Liver (tissue), 9 donors: ENCODE data around the gene SNX9. TPM values are rescaled to one million over a fixed set of nuclear protein-coding genes. Genes with fewer than 3 reads are reported as not detected.
"Not testable (repeated sequence)": the region's sequence is repeated elsewhere in the genome, so short reads cannot be mapped to it uniquely, and the experiment has no call there.

Experiments used
- DNase-seq: peaks from one replicate; pipeline ENCODE4 v3.0.0-alpha.2; 2017; ENCODE audit warnings: low spot score
- H3K27ac ChIP-seq, 2 donors: one replicate each; pipeline ENCODE4 v1.7.0; 2013; ENCODE audit warnings: inconsistent platforms in 2 of 2, low read length in 2 of 2, control low read depth in 1 of 2, low read depth in 1 of 2, mild to moderate bottlenecking in 1 of 2
- H3K27me3 ChIP-seq, 4 donors: one replicate each; pipeline versions ENCODE4 v1.6.1 to v1.7.0; 2013; ENCODE audit warnings: low read length in 3 of 4, inconsistent platforms in 1 of 4, mild to moderate bottlenecking in 1 of 4, moderate library complexity in 1 of 4; ENCODE audit not compliant: control insufficient read depth in 4 of 4, insufficient read depth in 4 of 4
- H3K36me3 ChIP-seq, 4 donors: one replicate each; pipeline versions ENCODE4 v1.6.1 to v1.7.0; 2013; ENCODE audit warnings: low read length in 3 of 4, mild to moderate bottlenecking in 3 of 4, low read depth in 1 of 4, moderate library complexity in 1 of 4; ENCODE audit not compliant: control insufficient read depth in 4 of 4, insufficient read depth in 3 of 4
- H3K4me1 ChIP-seq, 4 donors: one replicate each; pipeline versions ENCODE4 v1.6.1 to v1.7.0; 2013; ENCODE audit warnings: low read length in 3 of 4, mild to moderate bottlenecking in 3 of 4, moderate library complexity in 1 of 4; ENCODE audit not compliant: control insufficient read depth in 4 of 4, insufficient read depth in 4 of 4
- H3K4me3 ChIP-seq, 3 donors: one replicate each; pipeline versions ENCODE4 v1.6.1 to v1.7.0; 2013; ENCODE audit warnings: low read length in 3 of 3, control low read depth in 1 of 3, low read depth in 1 of 3, mild to moderate bottlenecking in 1 of 3
- H3K9ac ChIP-seq, 2 donors: one replicate each; pipeline ENCODE4 v1.7.0; 2013; ENCODE audit warnings: low read length in 2 of 2, mild to moderate bottlenecking in 2 of 2, moderate library complexity in 2 of 2, control low read depth in 1 of 2, low read depth in 1 of 2
- H3K9me3 ChIP-seq, 4 donors: one replicate each; pipeline versions ENCODE4 v1.6.1 to v1.7.0; 2013; ENCODE audit warnings: low read length in 3 of 4; ENCODE audit not compliant: control insufficient read depth in 4 of 4
- CTCF ChIP-seq: fragments of 150-350 bp; IDR thresholded peaks from 2 replicates; pipeline ENCODE4 v1.5.1; 2017; ENCODE audit warnings: improper control_type of control experiment, low read depth, low read length; ENCODE audit not compliant: missing input control
- EGR1 ChIP-seq, 2 donors: IDR thresholded peaks; 2 replicates each; pipeline ENCODE4 v1.6.1; 2016 to 2018; ENCODE audit warnings: antibody characterized with exemption in 2 of 2, low read depth in 2 of 2
- FOXA1 ChIP-seq: IDR thresholded peaks from 2 replicates; pipeline ENCODE4 v1.6.1; 2016; ENCODE audit warnings: antibody characterized with exemption
- FOXA2 ChIP-seq: IDR thresholded peaks from 2 replicates; pipeline ENCODE4 v1.6.1; 2016; ENCODE audit warnings: antibody characterized with exemption
- GABPA ChIP-seq, 2 donors: IDR thresholded peaks in 1 of 2; conservative IDR thresholded peaks in 1 of 2; 2 replicates each; pipeline ENCODE4 v1.6.1; 2016; ENCODE audit warnings: antibody characterized with exemption in 2 of 2, mild to moderate bottlenecking in 1 of 2, moderate library complexity in 1 of 2
- HNF4A ChIP-seq, 2 donors: conservative IDR thresholded peaks; 2 replicates each; pipeline ENCODE4 v1.6.1; 2016; ENCODE audit warnings: antibody characterized with exemption in 2 of 2, mild to moderate bottlenecking in 2 of 2
- HNF4G ChIP-seq: IDR thresholded peaks from 2 replicates; pipeline ENCODE4 v1.6.1; 2016; ENCODE audit warnings: antibody characterized with exemption
- JUND ChIP-seq, 2 donors: IDR thresholded peaks; 2 replicates each; pipeline ENCODE4 v1.6.1; 2016; ENCODE audit warnings: antibody characterized with exemption in 2 of 2
- NR2F2 ChIP-seq: IDR thresholded peaks from 2 replicates; pipeline ENCODE4 v1.6.1; 2016; ENCODE audit warnings: antibody characterized with exemption
- RAD21 ChIP-seq, 2 donors: IDR thresholded peaks; 2 replicates each; pipeline ENCODE4 v1.6.1; 2016; ENCODE audit warnings: antibody characterized with exemption in 2 of 2, mild to moderate bottlenecking in 2 of 2
- RXRA ChIP-seq, 2 donors: IDR thresholded peaks; 2 replicates each; pipeline ENCODE4 v1.6.1; 2017 to 2018; ENCODE audit warnings: antibody characterized with exemption in 2 of 2, mild to moderate bottlenecking in 1 of 2
- SP1 ChIP-seq: IDR thresholded peaks from 2 replicates; pipeline ENCODE4 v1.6.1; 2018; ENCODE audit warnings: antibody characterized with exemption, mild to moderate bottlenecking
- TAF1 ChIP-seq: conservative IDR thresholded peaks from 2 replicates; pipeline ENCODE4 v1.6.1; 2016; ENCODE audit warnings: antibody characterized with exemption, mild to moderate bottlenecking
- YY1 ChIP-seq: IDR thresholded peaks from 2 replicates; pipeline ENCODE4 v1.6.1; 2016; ENCODE audit warnings: antibody characterized with exemption, mild to moderate bottlenecking
- WGBS: extraction: QIAGEN DNeasy Blood & Tissue Kit; methylation state at CpG from one replicate; pipeline ENCODE4 v1.1.7; 2013; 5-methylcytosine and 5-hydroxymethylcytosine counted together
- polyA plus RNA-seq, 2 donors: library from polyadenylated mRNA; stranded (reverse) in 1 of 2; unstranded in 1 of 2; fragments of 200-250 nt in 1 of 2; fragments of >200 nt in 1 of 2; fragmentation: Nextera tagmentation in 1 of 2; extraction: Ambion mirVana in 1 of 2; gene quantifications; one replicate each; pipeline versions ENCODE4 v1.2.1 to v1.2.3, GENCODE V29; 2013 to 2015
- total RNA-seq, 2 donors: library from RNA; depleted of rRNA; stranded (reverse); fragments of >200 nt; gene quantifications; one replicate each; pipeline ENCODE4 v1.2.3, GENCODE V29; 2014
- TF ChIP-seq, protein P1 (sequence below): IDR thresholded peaks from 2 replicates; pipeline ENCODE4 v1.6.1; 2016; ENCODE audit warnings: antibody characterized with exemption, mild to moderate bottlenecking
- TF ChIP-seq, protein P2 (sequence below): IDR thresholded peaks from 2 replicates; pipeline ENCODE4 v1.6.1; 2016; ENCODE audit warnings: antibody characterized with exemption
- TF ChIP-seq, protein P3 (sequence below): IDR thresholded peaks from 2 replicates; pipeline ENCODE4 v1.6.1; 2016; ENCODE audit warnings: antibody characterized with exemption
- TF ChIP-seq, protein P4 (sequence below): IDR thresholded peaks from 2 replicates; pipeline ENCODE4 v1.6.1; 2016; ENCODE audit warnings: antibody characterized with exemption
- donor health status: healthy.
- donor health status: healthy.
- donor health status: healthy.
- donor health status: healthy.
- donor health status: healthy.

SNX9 gene
- total and polyA plus RNA-seq, 4 donors = 16.4 to 31.0 (median 22.3) TPM

DNA sequence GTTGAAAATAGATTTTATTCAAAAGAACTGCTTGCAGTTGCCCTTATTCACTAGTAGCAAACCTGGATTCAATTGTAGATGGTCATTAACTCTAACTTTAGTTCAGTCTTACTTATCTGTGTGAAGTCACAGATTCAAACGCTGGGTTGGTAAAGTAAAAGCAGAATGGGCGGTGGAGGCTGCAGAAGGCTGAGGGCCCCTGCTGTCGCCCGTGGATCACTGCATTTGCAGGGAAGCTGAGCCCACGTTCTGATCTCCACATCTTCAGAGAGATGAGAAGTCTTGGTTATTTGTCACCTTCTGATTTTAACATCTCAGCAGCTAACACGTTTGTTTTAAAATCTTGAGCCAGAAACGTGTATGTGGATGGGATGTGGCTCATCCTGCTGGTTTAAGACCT, 75.1 kb downstream of the SNX9 start:
- no peaks in the 10 kb centered on the region for H3K27me3 ChIP-seq
- no peaks in the 10 kb centered on the region for H3K4me1 ChIP-seq
- peaks cover 7 to 27% (median 11%) of the 10 kb centered on the region in 4 donors for H3K36me3 ChIP-seq
- H3K9me3 ChIP-seq = no peaks in the 10 kb centered on the region
- no peak overlapping the region for H3K27ac ChIP-seq
- 80% methylated on average over 7 of the region's 7 CpGs for WGBS
- H3K9ac ChIP-seq = no peak overlapping the region
- DNase-seq = no peak
- H3K4me3 ChIP-seq = no peak overlapping the region
- TF ChIP-seq FOXA2 (no peak), RXRA (IDR thresholded peaks at IDR 0.05) (no peak), RAD21 (IDR thresholded peaks at IDR 0.05) (peak; percentile 28 to 32), EGR1 (IDR thresholded peaks at IDR 0.05; ENCODE audit: low read depth in 2 of 2) (no peak), TAF1 (no peak), GABPA (IDR thresholded peaks at IDR 0.05 in 1 of 2, conservative IDR thresholded peaks at IDR 0.05 in 1 of 2) (no peak), JUND (IDR thresholded peaks at IDR 0.05) (no peak), FOXA1 (no peak)
- TF ChIP-seq, protein P1, sequence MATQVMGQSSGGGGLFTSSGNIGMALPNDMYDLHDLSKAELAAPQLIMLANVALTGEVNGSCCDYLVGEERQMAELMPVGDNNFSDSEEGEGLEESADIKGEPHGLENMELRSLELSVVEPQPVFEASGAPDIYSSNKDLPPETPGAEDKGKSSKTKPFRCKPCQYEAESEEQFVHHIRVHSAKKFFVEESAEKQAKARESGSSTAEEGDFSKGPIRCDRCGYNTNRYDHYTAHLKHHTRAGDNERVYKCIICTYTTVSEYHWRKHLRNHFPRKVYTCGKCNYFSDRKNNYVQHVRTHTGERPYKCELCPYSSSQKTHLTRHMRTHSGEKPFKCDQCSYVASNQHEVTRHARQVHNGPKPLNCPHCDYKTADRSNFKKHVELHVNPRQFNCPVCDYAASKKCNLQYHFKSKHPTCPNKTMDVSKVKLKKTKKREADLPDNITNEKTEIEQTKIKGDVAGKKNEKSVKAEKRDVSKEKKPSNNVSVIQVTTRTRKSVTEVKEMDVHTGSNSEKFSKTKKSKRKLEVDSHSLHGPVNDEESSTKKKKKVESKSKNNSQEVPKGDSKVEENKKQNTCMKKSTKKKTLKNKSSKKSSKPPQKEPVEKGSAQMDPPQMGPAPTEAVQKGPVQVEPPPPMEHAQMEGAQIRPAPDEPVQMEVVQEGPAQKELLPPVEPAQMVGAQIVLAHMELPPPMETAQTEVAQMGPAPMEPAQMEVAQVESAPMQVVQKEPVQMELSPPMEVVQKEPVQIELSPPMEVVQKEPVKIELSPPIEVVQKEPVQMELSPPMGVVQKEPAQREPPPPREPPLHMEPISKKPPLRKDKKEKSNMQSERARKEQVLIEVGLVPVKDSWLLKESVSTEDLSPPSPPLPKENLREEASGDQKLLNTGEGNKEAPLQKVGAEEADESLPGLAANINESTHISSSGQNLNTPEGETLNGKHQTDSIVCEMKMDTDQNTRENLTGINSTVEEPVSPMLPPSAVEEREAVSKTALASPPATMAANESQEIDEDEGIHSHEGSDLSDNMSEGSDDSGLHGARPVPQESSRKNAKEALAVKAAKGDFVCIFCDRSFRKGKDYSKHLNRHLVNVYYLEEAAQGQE = no peak

GRCh38 chr6:157898640-157899039, 75.6 kb downstream of the SNX9 start:
- Histone ChIP-seq H3K27me3 (no peaks in the 10 kb centered on the region), H3K36me3 (peaks cover 7 to 32% (median 14%) of the 10 kb centered on the region in 4 donors), H3K4me1 (no peaks in the 10 kb centered on the region), H3K9ac (no peak overlapping the region), H3K9me3 (no peaks in the 10 kb centered on the region), H3K4me3 (no peak overlapping the region), H3K27ac (no peak overlapping the region)
- 81% methylated on average over 3 of the region's 3 CpGs for WGBS
- DNase-seq = no peak
- TF ChIP-seq HNF4G (no peak), FOXA2 (no peak), CTCF (no peak), EGR1 (IDR thresholded peaks at IDR 0.05; ENCODE audit: low read depth in 2 of 2) (no peak), RXRA (IDR thresholded peaks at IDR 0.05) (no peak), YY1 (no peak), JUND (IDR thresholded peaks at IDR 0.05) (no peak), FOXA1 (no peak), NR2F2 (no peak), HNF4A (conservative IDR thresholded peaks at IDR 0.05) (no peak), SP1 (no peak), RAD21 (IDR thresholded peaks at IDR 0.05) (no peak), TAF1 (no peak), GABPA (IDR thresholded peaks at IDR 0.05 in 1 of 2, conservative IDR thresholded peaks at IDR 0.05 in 1 of 2) (no peak)
- TF ChIP-seq, protein P1 = no peak
- TF ChIP-seq, protein P2, sequence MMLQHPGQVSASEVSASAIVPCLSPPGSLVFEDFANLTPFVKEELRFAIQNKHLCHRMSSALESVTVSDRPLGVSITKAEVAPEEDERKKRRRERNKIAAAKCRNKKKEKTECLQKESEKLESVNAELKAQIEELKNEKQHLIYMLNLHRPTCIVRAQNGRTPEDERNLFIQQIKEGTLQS = no peak
- TF ChIP-seq, protein P3, sequence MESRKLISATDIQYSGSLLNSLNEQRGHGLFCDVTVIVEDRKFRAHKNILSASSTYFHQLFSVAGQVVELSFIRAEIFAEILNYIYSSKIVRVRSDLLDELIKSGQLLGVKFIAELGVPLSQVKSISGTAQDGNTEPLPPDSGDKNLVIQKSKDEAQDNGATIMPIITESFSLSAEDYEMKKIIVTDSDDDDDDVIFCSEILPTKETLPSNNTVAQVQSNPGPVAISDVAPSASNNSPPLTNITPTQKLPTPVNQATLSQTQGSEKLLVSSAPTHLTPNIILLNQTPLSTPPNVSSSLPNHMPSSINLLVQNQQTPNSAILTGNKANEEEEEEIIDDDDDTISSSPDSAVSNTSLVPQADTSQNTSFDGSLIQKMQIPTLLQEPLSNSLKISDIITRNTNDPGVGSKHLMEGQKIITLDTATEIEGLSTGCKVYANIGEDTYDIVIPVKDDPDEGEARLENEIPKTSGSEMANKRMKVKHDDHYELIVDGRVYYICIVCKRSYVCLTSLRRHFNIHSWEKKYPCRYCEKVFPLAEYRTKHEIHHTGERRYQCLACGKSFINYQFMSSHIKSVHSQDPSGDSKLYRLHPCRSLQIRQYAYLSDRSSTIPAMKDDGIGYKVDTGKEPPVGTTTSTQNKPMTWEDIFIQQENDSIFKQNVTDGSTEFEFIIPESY = no peak
- TF ChIP-seq, protein P4, sequence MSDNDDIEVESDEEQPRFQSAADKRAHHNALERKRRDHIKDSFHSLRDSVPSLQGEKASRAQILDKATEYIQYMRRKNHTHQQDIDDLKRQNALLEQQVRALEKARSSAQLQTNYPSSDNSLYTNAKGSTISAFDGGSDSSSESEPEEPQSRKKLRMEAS = no peak

DNA sequence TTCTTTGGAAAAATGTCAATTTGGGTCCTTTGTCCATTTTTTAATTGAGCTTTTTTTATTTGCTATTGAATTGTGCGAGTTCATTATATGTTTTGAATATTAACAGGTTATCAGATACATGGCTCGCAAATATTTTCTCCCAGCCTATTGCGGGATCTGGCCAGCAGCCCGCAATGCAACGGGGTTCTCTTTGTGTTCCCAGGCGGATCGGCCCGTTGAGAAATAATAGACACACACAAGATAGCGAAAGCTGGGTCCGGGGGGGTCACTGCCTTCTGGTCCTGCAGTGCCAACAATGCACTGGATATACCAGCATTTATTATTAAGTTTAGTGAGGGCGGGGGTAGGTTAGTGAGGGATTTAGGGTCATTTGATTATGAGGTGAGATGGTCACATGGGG, 77.2 kb downstream of the SNX9 start:
- DNase-seq, H3K9ac ChIP-seq, H3K4me3 ChIP-seq, H3K4me1 ChIP-seq, H3K27ac ChIP-seq, H3K27me3 ChIP-seq, H3K9me3 ChIP-seq: not testable (repeated sequence)
- H3K36me3 ChIP-seq = peaks cover 7 to 35% (median 15%) of the 10 kb centered on the region in 4 donors
- WGBS = 83% methylated on average over 10 of the region's 11 CpGs
